Suprapubic skin (tissue), 3 donors: ENCODE measurements around the gene PIP5KL1.

Experiments
- EP300 ChIP-seq: sonication (generic); formaldehyde crosslinking; IDR thresholded peaks from one replicate; pipeline ENCODE4 v1.6.1; 2017; ENCODE audit warnings: antibody characterized with exemption
- POLR2A ChIP-seq, 2 donors: fragments of 450-650 bp; IDR thresholded peaks; one replicate each; pipeline ENCODE4 v1.6.1; 2017; ENCODE audit warnings: antibody characterized with exemption in 2 of 2, mild to moderate bottlenecking in 2 of 2, moderate library complexity in 2 of 2
- TF ChIP-seq, protein P1 (sequence below), 2 donors: fragments of 200-600 bp in 1 of 2; fragments of 450-650 bp in 1 of 2; sonication (generic) in 1 of 2; IDR thresholded peaks; one replicate each; pipeline ENCODE4 v1.5.1; 2016 to 2019; ENCODE audit warnings: antibody characterized with exemption in 2 of 2, mild to moderate bottlenecking in 1 of 2, moderate library complexity in 1 of 2

DNA sequence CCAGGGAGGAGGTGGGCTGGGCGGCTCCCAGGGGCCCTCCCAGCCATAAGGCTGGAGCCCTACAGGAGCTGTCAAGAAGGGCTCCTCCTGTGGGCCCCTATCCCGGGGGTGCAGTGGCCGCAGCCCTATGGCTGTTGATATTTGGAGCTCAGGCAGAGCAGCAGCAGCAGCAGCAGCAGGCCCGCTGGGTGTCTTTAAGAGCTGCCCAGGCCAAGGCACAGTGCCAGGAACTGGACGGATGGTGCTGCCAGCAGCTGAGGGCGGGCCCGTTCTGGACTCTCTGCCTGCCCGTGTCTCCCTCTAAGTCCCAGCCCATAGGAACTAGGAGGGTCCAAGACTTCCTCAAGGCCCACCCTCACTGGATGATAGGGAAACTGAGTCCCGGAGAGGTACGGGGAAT lies 56.7 kb downstream of the PIP5KL1 start:
- TF ChIP-seq, protein P1, sequence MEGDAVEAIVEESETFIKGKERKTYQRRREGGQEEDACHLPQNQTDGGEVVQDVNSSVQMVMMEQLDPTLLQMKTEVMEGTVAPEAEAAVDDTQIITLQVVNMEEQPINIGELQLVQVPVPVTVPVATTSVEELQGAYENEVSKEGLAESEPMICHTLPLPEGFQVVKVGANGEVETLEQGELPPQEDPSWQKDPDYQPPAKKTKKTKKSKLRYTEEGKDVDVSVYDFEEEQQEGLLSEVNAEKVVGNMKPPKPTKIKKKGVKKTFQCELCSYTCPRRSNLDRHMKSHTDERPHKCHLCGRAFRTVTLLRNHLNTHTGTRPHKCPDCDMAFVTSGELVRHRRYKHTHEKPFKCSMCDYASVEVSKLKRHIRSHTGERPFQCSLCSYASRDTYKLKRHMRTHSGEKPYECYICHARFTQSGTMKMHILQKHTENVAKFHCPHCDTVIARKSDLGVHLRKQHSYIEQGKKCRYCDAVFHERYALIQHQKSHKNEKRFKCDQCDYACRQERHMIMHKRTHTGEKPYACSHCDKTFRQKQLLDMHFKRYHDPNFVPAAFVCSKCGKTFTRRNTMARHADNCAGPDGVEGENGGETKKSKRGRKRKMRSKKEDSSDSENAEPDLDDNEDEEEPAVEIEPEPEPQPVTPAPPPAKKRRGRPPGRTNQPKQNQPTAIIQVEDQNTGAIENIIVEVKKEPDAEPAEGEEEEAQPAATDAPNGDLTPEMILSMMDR (IDR thresholded peaks at IDR 0.05): no peak
- TF ChIP-seq POLR2A (IDR thresholded peaks at IDR 0.05) (no peak), EP300 (no peak)
